K562 (cell line): ENCODE data around the gene ANKRD11. TPM values are rescaled to one million over a fixed set of nuclear protein-coding genes. Genes with fewer than 3 reads are reported as not detected.
A peak's percentile ranks its signal among the peaks of the same experiment; 100 is the strongest.

ENCODE experiments used
- ATAC-seq: fragments of 200-7000 bp; cut with Tn5 transposase; 3 replicates; pipeline ENCODE4 v1.9.1; 2020; ENCODE audit warnings: moderate library complexity
- BruUV-seq: library from RNA; stranded (reverse); fragments of 400-500 nt; replicated peaks from 2 replicates; lab custom pipeline; 2021; lab: Mats Ljungman, UMichigan
- CTCF ChIA-PET: fragments of 300-600 bp; formaldehyde crosslinking; extraction: SDS; loops from one replicate; lab custom pipeline; 2021; ENCODE audit warnings: low intra/inter-chr PET ratio; lab: Yijun Ruan, JAX
- POLR2A ChIA-PET: fragments of 300-600, 350-650 bp; sonication (Branson Sonifier 250); formaldehyde crosslinking; extraction: SDS; loops from one replicate; lab custom pipeline; 2021; ENCODE audit warnings: antibody characterized with exemption, inconsistent platforms; lab: Yijun Ruan, JAX
- DNase-seq, 4 experiments: peaks; one replicate each; pipeline versions ENCODE4 v3.0.0 to v3.0.0-alpha.2; 2011 to 2018; ENCODE audit warnings: low spot score in 3 of 4, mixed read lengths in 3 of 4; ENCODE audit errors: extremely low read depth in 1 of 4
- FAIRE-seq: peaks from 2 replicates; lab custom pipeline; 2011; peaks lifted over from hg19 to GRCh38; lab: Jason Lieb, UNC
- H2AFZ ChIP-seq: 2 replicates; pipeline ENCODE4 v1.6.0; 2011; ENCODE audit warnings: low read depth, low read length, control low read depth, inconsistent platforms
- H3K27ac ChIP-seq: fragments of 200-600 bp; 3 replicates; pipeline ENCODE4 v1.8.0; 2011; ENCODE audit warnings: low read depth, mild to moderate bottlenecking, control low read depth, inconsistent platforms, low read length, moderate library complexity, mixed read lengths; ENCODE audit errors: extremely low read depth
- H3K27me3 ChIP-seq, 2 experiments: fragments of 300-600 bp in 1 of 2; 2 replicates in 1 of 2; 3 replicates in 1 of 2; pipeline versions ENCODE4 v1.6.0 to v1.8.0; 2011; ENCODE audit warnings: inconsistent platforms in 2 of 2, low read length in 2 of 2, mild to moderate bottlenecking in 1 of 2, mixed read lengths in 1 of 2, moderate library complexity in 1 of 2; ENCODE audit not compliant: control insufficient read depth in 2 of 2, insufficient read depth in 2 of 2
- H3K36me3 ChIP-seq: fragments of 300-600 bp; 3 replicates; pipeline ENCODE4 v1.8.0; 2011; ENCODE audit warnings: mild to moderate bottlenecking, low read length, inconsistent platforms; ENCODE audit not compliant: control insufficient read depth, insufficient read depth
- H3K4me1 ChIP-seq, 2 experiments: fragments of 200-600 bp in 1 of 2; replicated peaks in 1 of 2; 2 replicates in 1 of 2; 3 replicates in 1 of 2; pipeline versions ENCODE4 v1.5.1 to v1.8.0; 2011; ENCODE audit warnings: inconsistent platforms in 2 of 2, low read length in 2 of 2, mild to moderate bottlenecking in 1 of 2, mixed read lengths in 1 of 2, moderate library complexity in 1 of 2; ENCODE audit not compliant: control insufficient read depth in 2 of 2, insufficient read depth in 2 of 2
- H3K4me2 ChIP-seq: 2 replicates; pipeline ENCODE4 v1.6.1; 2011; ENCODE audit warnings: low read length, control low read depth, inconsistent platforms, mixed read lengths; ENCODE audit not compliant: insufficient read depth
- H3K4me3 ChIP-seq: fragments of 200-600 bp; sonication (generic), shearing (Covaris generic); 2 replicates; pipeline ENCODE4 v1.5.1; 2016; ENCODE audit warnings: control low read depth, inconsistent platforms
- H3K79me2 ChIP-seq: fragments of 200-600 bp; 3 replicates; pipeline ENCODE4 v1.8.0; 2011; ENCODE audit warnings: low read length, inconsistent platforms; ENCODE audit not compliant: control insufficient read depth, insufficient read depth
- H3K9ac ChIP-seq, 2 experiments: 2 replicates each; pipeline versions ENCODE4 v1.6.0 to v1.6.1; 2011; ENCODE audit warnings: low read depth in 2 of 2, low read length in 2 of 2, control low read depth in 1 of 2, inconsistent platforms in 1 of 2, mild to moderate bottlenecking in 1 of 2, mixed read lengths in 1 of 2; ENCODE audit not compliant: insufficient read depth in 1 of 2
- H3K9me1 ChIP-seq: one replicate; pipeline ENCODE4 v1.6.0; 2011; ENCODE audit warnings: inconsistent platforms, mild to moderate bottlenecking, low read length, moderate library complexity; ENCODE audit not compliant: control insufficient read depth, insufficient read depth
- H3K9me3 ChIP-seq: replicated peaks from 2 replicates; pipeline ENCODE4 v1.5.1; 2011; ENCODE audit warnings: low read depth, low read length, inconsistent platforms; ENCODE audit not compliant: control insufficient read depth, insufficient read depth
- H4K20me1 ChIP-seq: replicated peaks from 2 replicates; pipeline ENCODE4 v1.6.1; 2011; ENCODE audit warnings: low read length, inconsistent platforms, mixed read lengths; ENCODE audit not compliant: control insufficient read depth, insufficient read depth
- NELFE ChIP-seq: IDR thresholded peaks from 2 replicates; pipeline ENCODE4 v1.6.1; 2011; ENCODE audit warnings: mild to moderate bottlenecking; ENCODE audit not compliant: insufficient read depth, insufficient read length
- POLR2G ChIP-seq: fragments of 200-400 bp; formaldehyde crosslinking; IDR thresholded peaks from 2 replicates; pipeline ENCODE4 v1.6.1; 2017; ENCODE audit warnings: low read depth, mild to moderate bottlenecking, antibody characterized with exemption, low read length, moderate library complexity
- RBM22 ChIP-seq: fragments of 200-400 bp; formaldehyde crosslinking; IDR thresholded peaks from 2 replicates; pipeline ENCODE4 v1.6.1; 2018; ENCODE audit warnings: low read length, low read depth; ENCODE audit not compliant: poor library complexity, severe bottlenecking
- ZNF24 ChIP-seq: fragments of 450-650 bp; IDR thresholded peaks from 2 replicates; pipeline ENCODE4 v1.6.1; 2016
- WGBS: fragments of 100-300 bp; shearing (Covaris generic); methylation state at CpG from one replicate; pipeline ENCODE4 v1.1.6; 2016; ENCODE audit warnings: low coverage, mixed read lengths; ENCODE audit not compliant: insufficient coverage; ENCODE audit errors: missing lambda C conversion rate; 5-methylcytosine and 5-hydroxymethylcytosine counted together
- in situ Hi-C: fragments of 300-500 bp; cut with MboI; formaldehyde crosslinking; loops from 4 replicates; pipeline ENCODE4 v1.15.0; 2018; ENCODE audit warnings: inconsistent platforms, mixed read lengths
- intact Hi-C: fragments of 100-400 bp; cut with micrococcal nuclease; formaldehyde crosslinking; loops from 2 replicates; pipeline ENCODE4 v1.14.2; 2022
- polyA plus RNA-seq, 8 experiments: library from polyadenylated mRNA; depleted of rRNA in 4 of 8; stranded (reverse) in 5 of 8; unstranded in 3 of 8; fragments of >200 nt; fragmentation: Nextera tagmentation in 2 of 8; fragmentation: Illumina TruSeq in 1 of 8; extraction: Ambion mirVana in 2 of 8; extraction: Trizol in 1 of 8; gene quantifications; 2 replicates each; pipeline versions ENCODE4 v1.2.1 to v1.2.3, GENCODE V29; 2011 to 2014; ENCODE audit warnings: inconsistent platforms in 1 of 8, missing spikeins in 1 of 8
- total RNA-seq, 7 experiments: library from RNA; depleted of rRNA in 6 of 7; stranded (reverse); fragments of >200 nt in 6 of 7; fragmentation: Illumina TruSeq in 2 of 7; extraction: Trizol in 2 of 7; gene quantifications; 2 replicates each; pipeline versions ENCODE4 v1.2.1 to v1.2.3, GENCODE V29; 2011 to 2021; ENCODE audit warnings: low replicate concordance in 1 of 7

ANKRD11 gene
- total and polyA plus RNA-seq, 9 of the 15 experiments (the other 6 are each of a cell fraction or from before 2014, with no cell fraction given): 4.7 to 126 (median 31.7) TPM

DNA sequence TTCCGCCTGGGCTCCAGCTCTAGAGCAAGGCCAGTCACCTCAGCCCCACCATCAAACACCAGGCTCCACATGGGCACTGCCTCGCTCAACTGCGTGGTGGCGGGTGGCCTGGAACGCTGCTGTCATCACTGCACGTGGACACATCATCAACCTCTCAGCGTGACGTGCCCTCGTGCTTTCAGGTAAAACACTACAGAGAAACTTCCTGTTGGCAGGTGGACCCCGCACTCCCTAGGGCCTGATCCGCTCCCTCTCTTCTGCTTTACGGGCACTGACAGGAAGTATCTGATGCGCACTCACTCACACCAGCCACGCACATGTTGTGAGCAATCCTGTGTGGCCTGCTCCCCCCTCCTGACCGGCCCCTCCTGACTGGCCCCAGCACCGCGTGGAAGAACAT, 87.4 kb downstream of the ANKRD11 start:
- ATAC-seq (no peak), FAIRE-seq (no peak), DNase-seq (no peak)
- WGBS: 95% methylated on average over 16 of the region's 17 CpGs
- intact Hi-C loops (no loop called here), in situ Hi-C loops (no loop called here)
- H3K27ac ChIP-seq: no peak overlapping the region
- H3K36me3 ChIP-seq: peaks cover 34% of the 10 kb centered on the region; the same call in 2 of the 3 replicates
- peaks cover 33 to 50% of the 10 kb centered on the region in 2 experiments for H3K4me1 ChIP-seq
- H3K27me3 ChIP-seq: no peaks in the 10 kb centered on the region
- no peaks in the 10 kb centered on the region for H3K9me3 ChIP-seq
- BruUV-seq: no TSS peak
- H3K9me1 ChIP-seq: peaks cover 21% of the 10 kb centered on the region
- POLR2A ChIA-PET: interaction anchor here (0.6 to 1.1 kb wide), 3 partner anchors 10 to 109 kb away, joined by 3 read pairs; no protein-coding TSS in a partner anchor
- CTCF ChIA-PET: no interaction called here
- H3K4me3 ChIP-seq: no peak overlapping the region
- H4K20me1 ChIP-seq: peaks cover 82% of the 10 kb centered on the region
- H3K4me2 ChIP-seq: no peak overlapping the region
- TF ChIP-seq RBM22 (peak; percentile 72), POLR2G (peak; percentile 36; the same call in 1 of the 2 replicates), NELFE (no peak), ZNF24 (no peak)
- H3K9ac ChIP-seq: peak overlapping the region in 1 of 2 experiments; percentile 83; a peak in 2 of 4 replicates
- H3K79me2 ChIP-seq: peaks cover 92% of the 10 kb centered on the region
- H2AFZ ChIP-seq: no peak overlapping the region
